Endothelial cell of umbilical vein (primary cell): ENCODE data around the gene IL1R2.

Source experiments
- CTCF ChIP-seq, 2 donors: IDR thresholded peaks; 1 replicate in 1 of 2; 2 replicates in 1 of 2; pipeline ENCODE4 v1.5.1; 2011; ENCODE audit warnings: low read length in 2 of 2, mild to moderate bottlenecking in 2 of 2, moderate library complexity in 2 of 2, control low read depth in 1 of 2, inconsistent platforms in 1 of 2, low read depth in 1 of 2; ENCODE audit not compliant: insufficient read depth in 1 of 2; ENCODE audit errors: extremely low read depth in 1 of 2
- FOS ChIP-seq: IDR thresholded peaks from 2 replicates; pipeline ENCODE4 v1.6.1; 2011; ENCODE audit warnings: mild to moderate bottlenecking, low read length, moderate library complexity, borderline replicate concordance; ENCODE audit not compliant: insufficient read depth
- JUN ChIP-seq: IDR thresholded peaks from 2 replicates; pipeline ENCODE4 v1.6.1; 2011; ENCODE audit warnings: borderline replicate concordance, low read depth; ENCODE audit not compliant: insufficient read length, insufficient read depth
- MAX ChIP-seq: IDR thresholded peaks from 2 replicates; pipeline ENCODE4 v1.6.1; 2011; ENCODE audit not compliant: insufficient read depth, insufficient read length
- POLR2A ChIP-seq: IDR thresholded peaks from 2 replicates; pipeline ENCODE4 v1.6.1; 2012; ENCODE audit warnings: low read depth, mild to moderate bottlenecking, control low read depth, low read length
- POLR2AphosphoS5 ChIP-seq: IDR thresholded peaks from 2 replicates; pipeline ENCODE4 v1.6.1; 2012; ENCODE audit warnings: low read depth, mild to moderate bottlenecking, control low read depth, low read length, moderate library complexity; ENCODE audit not compliant: insufficient read depth

GRCh38 chr2:102042196-102043081 is 50.7 kb downstream of the IL1R2 start:
- TF ChIP-seq POLR2A (no peak), CTCF (IDR thresholded peaks at IDR 0.05; ENCODE audit: extremely low read depth in 1 of 2, insufficient read depth in 1 of 2, low read depth in 1 of 2, low read length in 2 of 2) (no peak), MAX (no peak), FOS (no peak), POLR2AphosphoS5 (no peak), JUN (no peak)
